HG03342 (cell line): ENCODE measurements around the gene KRT71.
"Not testable (repeated sequence)": the region's sequence is repeated elsewhere in the genome, so short reads cannot be mapped to it uniquely, and the experiment has no call there.

Experiments used
- ATAC-seq: cut with Tn5 transposase; IDR thresholded peaks from one replicate; pipeline ENCODE4 v1.9.1; 2021; ENCODE audit warnings: mild to moderate bottlenecking, moderate library complexity; ENCODE audit not compliant: unreplicated experiment

The KRT71 gene

DNA sequence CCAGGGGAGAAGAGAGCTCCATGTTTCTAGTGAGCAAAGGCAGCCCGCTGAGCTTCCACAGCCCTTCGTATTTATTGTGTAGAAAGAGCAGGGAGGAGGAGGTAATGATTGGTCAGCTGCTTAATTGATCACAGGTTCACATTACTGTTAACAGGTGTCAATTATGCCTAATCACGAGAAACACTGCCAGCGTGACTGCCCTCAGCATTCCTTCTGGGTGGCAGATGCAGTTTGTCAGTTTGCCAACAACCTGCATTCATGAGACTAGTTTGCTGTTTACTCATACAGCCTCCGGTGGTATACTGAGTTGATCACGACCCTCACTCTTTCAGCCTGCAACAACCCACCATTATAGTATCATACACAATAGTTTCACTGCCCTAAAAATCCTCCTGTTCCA lies 52.4 kb downstream of the KRT71 start:
- not testable (repeated sequence) for ATAC-seq

DNA sequence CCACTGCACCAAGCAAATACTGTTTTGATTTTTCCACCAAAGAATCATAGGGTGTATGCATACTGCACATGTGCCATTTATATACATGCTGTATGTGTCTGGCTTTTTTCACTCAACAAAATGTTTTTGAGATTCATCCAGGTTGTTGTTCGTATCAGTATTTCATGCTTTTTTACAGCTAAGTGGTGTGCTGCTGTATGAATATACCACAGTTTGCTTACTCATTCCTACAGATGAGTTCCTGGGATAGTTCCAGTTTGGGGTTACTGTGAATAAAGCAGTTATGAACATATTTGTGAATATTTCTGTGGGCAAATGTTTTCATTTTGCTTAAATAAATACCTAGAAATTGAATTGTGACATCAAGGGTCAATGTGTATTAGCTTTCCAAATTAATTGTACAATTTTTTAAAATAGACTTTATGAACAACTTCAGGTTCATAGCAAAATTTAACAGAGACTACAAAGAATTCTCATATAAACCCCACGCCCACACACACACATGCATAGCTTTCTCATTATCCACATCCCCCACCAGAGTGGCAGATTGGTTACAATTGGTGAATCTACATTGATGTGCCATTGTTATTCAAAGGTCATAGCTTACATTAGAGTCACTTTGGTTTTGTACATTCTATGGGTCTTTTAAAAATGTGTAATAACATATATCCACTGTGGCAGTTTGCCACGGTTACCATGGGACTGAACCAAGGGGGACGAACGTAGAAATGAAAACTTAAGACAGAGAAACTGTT lies 53.0 kb downstream of the KRT71 start:
- no peak for ATAC-seq

DNA sequence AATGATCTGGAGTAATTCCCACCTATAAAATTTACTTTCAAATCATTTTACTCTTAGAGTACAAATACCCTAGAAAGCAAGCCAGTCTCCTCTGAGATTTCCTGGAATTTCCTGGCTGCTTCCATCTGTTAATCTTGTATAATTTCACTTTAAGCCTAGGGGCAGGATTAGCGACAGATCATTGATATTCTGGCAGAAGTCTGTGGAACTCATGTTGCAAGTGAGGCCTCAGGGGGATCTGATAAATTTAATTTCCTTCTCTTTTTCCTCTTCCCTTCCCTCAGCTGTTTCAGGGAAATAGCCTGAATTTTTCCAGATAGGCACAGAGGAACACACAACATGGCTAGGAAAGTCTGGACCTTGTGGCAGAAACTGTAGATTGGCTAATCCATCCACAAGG lies 54.0 kb downstream of the KRT71 start:
- no peak for ATAC-seq

DNA sequence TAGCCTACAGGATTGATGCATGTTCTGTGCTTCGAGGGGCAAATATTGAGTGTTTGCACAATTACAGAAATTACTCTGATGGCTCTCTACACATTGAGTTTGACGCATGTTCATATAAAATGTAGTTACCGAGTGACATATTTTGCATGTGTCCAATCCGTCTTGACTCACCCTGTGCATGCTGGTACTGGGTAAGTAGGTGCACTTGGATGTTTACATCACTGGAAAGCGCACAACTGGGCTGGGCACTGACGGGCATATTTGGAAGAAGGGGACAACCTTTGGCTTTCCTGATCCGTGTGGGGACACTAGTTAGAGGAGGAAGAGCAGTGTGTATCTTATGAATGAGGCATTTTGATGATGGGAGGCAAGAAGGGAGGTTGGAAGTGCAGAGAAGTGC lies 55.0 kb downstream of the KRT71 start:
- ATAC-seq: no peak

DNA sequence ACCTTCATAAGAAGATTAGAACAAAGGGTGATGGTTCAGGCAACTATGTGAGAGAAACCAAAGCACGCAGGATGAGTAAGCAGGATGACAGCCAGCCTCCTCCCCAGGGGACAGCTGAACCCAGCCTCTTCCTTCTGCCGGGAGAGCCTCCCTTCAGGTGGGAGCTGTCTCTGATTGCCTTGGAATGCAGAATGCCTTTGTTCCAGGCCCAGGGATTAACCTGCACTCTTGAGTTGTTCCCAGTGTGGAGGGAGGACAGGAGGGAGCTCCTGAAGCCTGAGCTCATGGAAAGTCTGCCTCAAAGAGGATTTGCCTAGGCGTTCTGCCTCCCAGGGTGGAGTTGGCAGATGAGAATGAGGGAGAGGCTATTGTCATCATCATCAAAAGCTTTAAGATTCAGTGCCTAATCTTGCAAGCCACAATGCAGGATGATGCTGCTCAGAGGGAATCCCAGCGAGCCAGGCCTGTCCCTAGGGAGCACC lies 56.3 kb downstream of the KRT71 start:
- ATAC-seq: no peak

DNA sequence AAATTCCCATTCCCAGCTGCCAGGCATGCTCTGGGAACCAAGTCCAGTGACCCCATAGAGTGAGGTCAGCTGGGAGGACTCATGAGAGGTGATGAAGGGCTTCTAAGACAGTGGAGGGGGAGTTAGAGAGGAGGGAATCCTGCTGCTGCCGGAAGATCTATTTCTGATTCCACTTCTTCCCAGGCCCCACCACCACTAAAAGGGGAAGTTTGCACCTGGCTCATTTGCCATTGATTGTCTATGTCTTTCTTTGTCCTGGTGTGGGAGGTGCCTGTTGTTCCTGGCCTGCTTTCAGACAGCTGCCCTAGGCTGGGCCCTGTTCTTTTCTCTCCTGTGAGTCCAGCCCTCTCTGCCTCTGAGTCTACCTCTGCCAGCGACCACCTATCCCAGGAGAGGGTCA lies 56.9 kb downstream of the KRT71 start:
- ATAC-seq: no peak

DNA sequence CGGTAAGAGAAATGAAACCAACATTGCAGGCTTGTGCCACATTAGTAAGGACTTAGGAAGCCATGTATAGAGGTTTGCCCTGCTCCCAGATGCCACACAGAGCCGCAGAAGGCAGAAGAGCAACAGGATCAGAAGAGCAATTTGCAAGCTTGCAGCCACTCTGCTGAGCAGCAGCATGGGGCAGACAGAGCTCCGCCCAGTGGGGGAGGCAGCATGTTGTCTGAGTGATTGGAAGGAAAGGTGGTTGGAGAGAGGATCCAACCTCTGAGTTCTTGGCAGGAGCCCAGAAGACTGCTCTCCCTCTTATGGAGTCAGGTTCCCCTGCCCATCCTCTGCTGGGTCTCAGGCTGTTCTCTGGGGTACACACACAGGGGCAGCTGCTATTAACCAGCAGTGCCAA lies 57.6 kb downstream of the KRT71 start:
- ATAC-seq: no peak

DNA sequence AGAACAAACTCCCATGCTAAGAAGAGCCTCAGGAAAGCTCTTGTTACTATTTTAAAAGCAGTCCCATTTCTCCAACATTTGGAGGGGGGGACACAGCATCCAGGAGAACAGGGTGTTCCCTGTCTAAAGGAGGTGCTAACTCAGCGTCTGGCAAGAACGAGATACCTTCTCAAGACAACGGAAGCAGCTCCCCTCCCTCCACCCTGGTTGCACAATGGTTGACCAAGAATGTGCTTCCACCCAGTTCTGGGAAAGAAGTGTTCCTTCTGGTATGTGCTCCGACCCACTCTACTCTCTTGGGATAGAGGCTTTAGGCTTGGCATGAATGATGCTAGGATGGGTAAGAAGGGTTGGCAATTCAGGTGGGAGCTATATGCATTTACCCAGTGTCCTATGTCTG lies 58.4 kb downstream of the KRT71 start:
- ATAC-seq: no peak

DNA sequence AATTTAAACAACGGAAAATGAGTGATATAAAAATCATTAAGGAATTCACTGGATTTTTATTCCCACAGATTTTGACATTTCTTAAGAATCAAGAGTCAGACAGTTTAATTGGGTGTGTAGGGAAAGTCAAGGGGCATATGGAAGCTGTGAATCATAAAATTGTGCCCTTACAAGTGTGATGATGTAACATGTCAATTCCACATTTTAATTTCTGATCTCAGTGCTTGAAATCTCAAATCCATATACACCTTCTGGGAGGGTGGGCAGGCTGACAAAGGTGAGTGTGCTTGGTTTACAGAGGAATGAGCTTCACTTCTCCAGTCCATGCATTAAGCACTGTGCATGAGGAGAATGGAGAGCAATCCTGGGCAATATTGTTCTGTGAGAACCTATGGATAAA lies 58.8 kb downstream of the KRT71 start:
- ATAC-seq: no peak
